Right lung (tissue), 5 donors: ENCODE data around the gene CEP131. TPM values are rescaled to one million over a fixed set of nuclear protein-coding genes. Genes with fewer than 3 reads are reported as not detected.
"Not testable (repeated sequence)": the region's sequence is repeated elsewhere in the genome, so short reads cannot be mapped to it uniquely, and the experiment has no call there.

ENCODE experiments used
- DNase-seq, 2 donors: peaks; one replicate each; pipeline ENCODE4 v3.0.0-alpha.2; 2013
- polyA plus RNA-seq, 5 donors: library from polyadenylated mRNA; unstranded; fragments of 120-200 nt; gene quantifications; one replicate each; pipeline versions ENCODE4 v1.2.1 to v1.2.3, GENCODE V29; 2013; ENCODE audit warnings: inconsistent platforms in 1 of 5, low replicate concordance in 1 of 5; ENCODE audit not compliant: insufficient read length in 5 of 5, insufficient read depth in 1 of 5

Gene CEP131
- polyA plus RNA-seq, 5 donors = 11.4 to 24.8 (median 14.5) TPM

GRCh38 chr17:81152288-81152828 is 70.4 kb downstream of the CEP131 start:
- no peak for DNase-seq

- no peak for DNase-seq
Observed at GRCh38 chr17:81151278-81151677, 71.5 kb downstream of the CEP131 start.

DNA sequence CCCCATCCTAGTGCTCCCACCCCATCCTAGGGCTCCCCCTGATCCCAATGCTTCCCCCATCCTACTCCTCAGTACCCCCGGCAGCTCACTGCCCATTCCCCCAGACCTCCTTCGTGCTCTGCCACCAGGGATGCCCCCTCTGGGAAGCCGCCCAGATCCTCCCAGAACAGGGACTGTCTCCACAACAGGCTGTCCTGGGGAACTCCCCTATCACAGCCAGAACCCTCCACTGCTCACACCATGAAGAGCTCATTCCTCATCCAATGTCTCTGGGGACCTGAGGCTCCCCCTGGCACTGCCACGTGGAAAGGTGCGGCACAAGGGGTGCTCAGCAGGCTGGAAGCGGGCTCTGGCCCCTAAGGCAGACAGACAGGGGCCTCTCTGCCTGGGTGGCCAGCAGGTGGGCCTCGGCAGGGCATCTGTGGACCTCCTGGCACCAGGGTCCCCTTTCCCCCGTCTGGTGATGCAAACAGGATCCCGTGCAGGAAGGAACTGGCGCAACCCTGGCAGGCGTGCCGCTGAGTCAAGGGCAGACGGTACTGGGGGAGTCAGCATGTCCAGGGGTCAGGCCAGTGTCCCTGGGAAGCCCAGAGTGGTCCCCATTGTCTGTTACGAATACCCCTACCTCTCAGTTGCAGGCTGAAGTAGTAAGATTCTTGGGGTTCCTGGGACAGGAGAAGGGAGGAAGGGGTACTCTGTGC is 72.2 kb downstream of the CEP131 start:
- DNase-seq = no peak

DNA sequence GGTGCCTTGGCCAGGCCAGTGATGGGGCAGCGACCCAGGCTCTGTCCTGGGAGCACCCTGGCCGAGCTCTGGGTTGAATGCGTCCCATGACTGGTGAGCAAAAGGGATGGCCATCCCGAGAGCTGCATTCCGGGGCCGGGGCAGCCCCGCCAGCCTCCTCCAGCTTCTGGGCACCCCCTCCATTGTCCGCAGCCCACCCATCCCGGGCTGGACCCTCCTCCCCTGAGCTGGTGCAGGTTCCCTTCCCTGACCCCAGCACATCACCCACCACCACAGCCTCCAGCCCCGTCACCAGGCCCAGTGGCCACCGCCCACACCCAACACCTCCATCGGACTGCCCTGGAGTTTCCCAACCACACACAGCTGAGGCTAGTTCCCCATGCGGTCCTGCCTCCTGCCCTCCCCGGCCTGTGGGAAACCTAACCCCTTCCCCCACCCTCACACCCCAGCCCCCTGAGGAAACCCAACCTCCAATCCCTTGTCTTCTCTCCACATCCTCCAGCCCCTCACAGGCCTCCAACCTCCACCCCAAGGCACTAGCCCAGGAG is 73.7 kb downstream of the CEP131 start:
- DNase-seq = no peak

- no peak for DNase-seq
Observed at GRCh38 chr17:81148571-81148970, 74.2 kb downstream of the CEP131 start.

DNA sequence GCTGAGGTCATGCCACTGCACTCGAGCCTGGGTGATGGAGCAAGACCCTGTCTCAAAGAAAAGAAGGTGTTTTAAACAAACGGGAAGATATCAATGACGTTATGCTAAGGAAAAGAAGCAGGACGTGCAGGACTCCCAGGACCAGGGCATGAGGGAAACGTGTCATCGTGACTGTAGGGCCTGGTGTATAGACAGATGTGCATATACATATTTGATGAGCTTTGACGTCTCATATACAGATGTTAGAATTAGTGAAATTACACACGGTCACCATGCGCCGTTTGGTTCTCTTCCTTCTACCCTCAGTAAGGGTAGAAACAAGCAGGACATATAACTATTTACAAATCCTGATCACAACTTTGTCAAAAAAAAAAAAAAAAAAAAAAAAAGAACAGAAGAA is 75.1 kb downstream of the CEP131 start:
- DNase-seq = no peak

DNA sequence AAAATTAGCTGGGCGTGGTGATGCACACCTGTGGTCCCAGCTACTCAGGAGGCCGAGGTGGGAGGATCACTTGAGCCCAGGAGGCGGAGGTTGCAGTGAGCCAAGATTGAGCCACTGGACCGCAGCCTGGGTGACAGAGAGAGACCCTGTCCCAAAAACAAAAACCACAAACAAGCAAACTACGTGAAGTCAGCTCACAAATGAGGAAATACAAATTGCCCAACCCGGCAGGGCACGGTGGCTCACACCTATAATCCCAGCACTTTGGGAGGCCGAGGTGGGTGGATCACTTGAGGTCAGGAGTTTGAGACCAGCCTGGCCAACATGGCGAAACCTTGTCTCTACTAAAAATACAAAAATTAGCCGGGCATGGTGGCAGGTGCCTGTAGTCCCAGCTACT is 76.6 kb downstream of the CEP131 start:
- DNase-seq = not testable (repeated sequence)

- no peak for DNase-seq
Observed at GRCh38 chr17:81144423-81144781, 78.4 kb downstream of the CEP131 start.

DNA sequence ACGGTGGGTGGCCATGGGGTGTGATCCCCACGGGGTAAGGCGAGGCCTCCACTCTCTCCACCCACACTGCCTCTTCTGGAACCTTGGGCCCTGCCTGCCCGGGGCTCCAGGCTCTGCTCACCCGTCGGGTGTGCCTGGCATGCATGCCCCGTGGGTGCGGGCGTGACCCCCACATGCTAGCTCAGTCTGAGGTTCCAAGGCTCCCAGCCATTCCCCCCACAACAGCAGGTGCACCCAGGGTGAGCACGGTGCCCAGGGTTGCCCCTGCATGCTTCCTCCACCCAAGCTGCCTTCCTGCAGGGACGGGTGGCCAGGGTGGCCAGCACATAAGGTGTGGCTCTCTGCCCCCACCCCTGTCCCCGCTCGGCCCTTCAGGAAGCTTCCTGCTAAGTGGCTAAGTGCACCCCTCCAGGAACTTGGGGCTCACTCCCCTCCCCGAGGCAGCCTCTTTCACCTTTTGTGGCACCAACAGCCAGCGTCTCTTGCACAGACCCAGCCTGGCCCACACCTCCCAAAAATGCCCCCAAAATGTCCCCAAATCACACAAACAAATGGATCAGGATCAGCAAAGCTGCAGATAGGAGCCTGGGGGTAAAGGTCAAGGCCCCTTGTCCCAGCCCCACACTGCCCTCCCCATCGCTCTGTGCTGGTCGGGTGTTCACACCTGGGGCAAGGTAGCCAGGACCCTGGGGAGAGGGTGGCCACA is 78.9 kb downstream of the CEP131 start:
- no peak for DNase-seq

GRCh38 chr17:81143200-81143527 is 79.6 kb downstream of the CEP131 start:
- no peak for DNase-seq

DNA sequence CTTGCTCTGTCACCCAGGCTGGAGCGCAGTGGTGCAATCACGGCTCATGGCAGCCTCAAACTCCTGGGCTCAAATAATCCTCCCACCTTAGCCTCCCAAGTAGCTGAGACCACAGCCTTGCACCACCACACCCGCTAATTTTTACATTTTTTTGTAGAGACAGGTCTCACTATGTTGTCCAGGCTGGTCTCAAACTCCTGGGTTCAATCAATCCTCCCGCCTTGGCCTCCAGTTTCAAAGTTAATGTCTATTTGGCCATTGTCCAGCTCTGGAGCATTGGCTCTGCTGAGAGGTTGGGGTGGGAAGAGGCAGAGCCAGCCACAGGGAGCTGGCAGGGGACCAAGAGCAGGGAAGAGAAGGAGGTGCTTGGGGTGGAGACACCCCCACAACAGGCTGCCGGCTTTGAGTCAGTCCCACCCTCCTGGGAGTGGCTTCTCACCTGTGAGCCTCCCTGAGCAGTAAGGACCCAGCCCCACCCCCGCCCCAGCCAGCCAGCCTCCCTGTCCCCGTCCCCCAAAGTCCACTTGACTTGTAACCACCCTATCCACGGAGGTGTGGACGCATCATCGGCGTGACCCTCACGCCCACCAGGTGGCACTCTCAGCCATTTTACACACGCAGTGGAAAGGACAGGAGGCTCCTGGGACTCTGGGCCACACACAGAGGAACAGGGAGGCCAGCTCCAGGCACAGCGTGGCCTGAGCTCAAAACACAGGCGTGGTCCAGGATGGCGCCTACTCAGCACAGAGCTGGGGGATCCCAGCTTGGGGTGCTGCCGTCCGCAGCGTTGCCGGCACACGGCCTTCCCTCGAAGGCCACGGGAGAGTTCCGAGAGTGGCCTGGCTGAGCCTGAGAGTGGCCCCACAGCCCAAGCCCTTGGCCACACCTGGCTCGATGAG is 80.2 kb downstream of the CEP131 start:
- DNase-seq = peak; percentile 66 to 73

GRCh38 chr17:81140695-81141094 is 82.1 kb downstream of the CEP131 start:
- DNase-seq = no peak

- no peak for DNase-seq
Observed at GRCh38 chr17:81140018-81140417, 82.7 kb downstream of the CEP131 start.

Other genes starting within 250 kb of the CEP131 start
- gene CHMP6, start 231.1 kb downstream of the CEP131 start, polyA plus RNA-seq = 10 to 100 TPM; 24.2 to 30.9 (median 27.6) TPM
- gene BAIAP2, start 187.8 kb downstream of the CEP131 start, polyA plus RNA-seq = 10 to 100 TPM; 32.0 to 57.6 (median 48.4) TPM
- gene PVALEF, start 57.5 kb downstream of the CEP131 start, polyA plus RNA-seq = under 1 TPM in 3 of 5 donors, not detected in 2; 0.13 to 0.35 (median 0.23) TPM
- gene AATK, start 56.7 kb downstream of the CEP131 start, polyA plus RNA-seq = 10 to 100 TPM in 4 of 5 donors, 1 to 10 TPM in 1; 8.9 to 27.2 (median 16.6) TPM
- 10 to 100 TPM; 12.7 to 29.0 (median 18.3) TPM for gene TEPSIN, start 16.1 kb upstream of the CEP131 start, polyA plus RNA-seq
- gene NDUFAF8, start 16.4 kb upstream of the CEP131 start, polyA plus RNA-seq = 10 to 100 TPM; 37.7 to 56.8 (median 41.3) TPM
- gene SLC38A10, start 72.3 kb upstream of the CEP131 start, polyA plus RNA-seq = 10 to 100 TPM; 45.3 to 93.6 (median 52.3) TPM
- 10 to 100 TPM; 14.1 to 27.2 (median 20.0) TPM for gene BAHCC1, start 172.5 kb upstream of the CEP131 start, polyA plus RNA-seq